HepG2 (cell line): ENCODE results near the gene PLCG1. TPM values are rescaled to one million over a fixed set of nuclear protein-coding genes. Genes with fewer than 3 reads are reported as not detected.

Source experiments
- EEA1 ChIP-seq: sonication (generic); formaldehyde crosslinking; IDR thresholded peaks from 2 replicates; pipeline ENCODE4 v1.5.1; 2020; ENCODE audit warnings: mild to moderate bottlenecking, missing genetic modification reagents, borderline replicate concordance
- FOXJ3 ChIP-seq: sonication (generic); formaldehyde crosslinking; IDR thresholded peaks from 2 replicates; pipeline ENCODE4 v1.4.0; 2020; ENCODE audit warnings: missing genetic modification reagents, mild to moderate bottlenecking, borderline replicate concordance
- GTF2F1 ChIP-seq: fragments of 150-350 bp; IDR thresholded peaks from 2 replicates; pipeline ENCODE4 v1.6.1; 2014; ENCODE audit warnings: low read length
- HOXA3 ChIP-seq: sonication (generic); formaldehyde crosslinking; IDR thresholded peaks from 2 replicates; pipeline ENCODE4 v1.5.0; 2020; ENCODE audit warnings: missing genetic modification reagents
- IRF9 ChIP-seq: sonication (generic); formaldehyde crosslinking; IDR thresholded peaks from 2 replicates; pipeline ENCODE4 v1.8.0; 2022; ENCODE audit warnings: missing genetic modification reagents, mild to moderate bottlenecking, borderline replicate concordance
- KAT2B ChIP-seq: fragments of 150-350 bp; IDR thresholded peaks from 2 replicates; pipeline ENCODE4 v1.6.1; 2014; ENCODE audit warnings: low read depth, low read length, borderline replicate concordance
- KDM5A ChIP-seq: fragments of 200-600 bp; sonication (generic); IDR thresholded peaks from 2 replicates; pipeline ENCODE4 v1.7.0; 2018; ENCODE audit warnings: antibody characterized with exemption, mild to moderate bottlenecking, low read length, borderline replicate concordance
- KDM5B ChIP-seq: sonication (generic); formaldehyde crosslinking; IDR thresholded peaks from 2 replicates; pipeline ENCODE4 v1.4.0; 2020; ENCODE audit warnings: missing genetic modification reagents, mild to moderate bottlenecking, borderline replicate concordance
- RBM39 ChIP-seq: fragments of 200-400 bp; formaldehyde crosslinking; IDR thresholded peaks from one replicate; pipeline ENCODE4 v1.6.1; 2018; ENCODE audit warnings: antibody characterized with exemption, mild to moderate bottlenecking, low read depth, low read length; ENCODE audit not compliant: poor library complexity, severe bottlenecking
- SMAD9 ChIP-seq: sonication (generic); formaldehyde crosslinking; IDR thresholded peaks from 2 replicates; pipeline ENCODE4 v1.5.1; 2020; ENCODE audit warnings: mild to moderate bottlenecking, missing genetic modification reagents
- SP5 ChIP-seq: IDR thresholded peaks from 2 replicates; pipeline ENCODE4 v1.6.1; 2016; ENCODE audit warnings: low read depth, borderline replicate concordance
- TAF15 ChIP-seq: fragments of 200-400 bp; formaldehyde crosslinking; IDR thresholded peaks from one replicate; pipeline ENCODE4 v1.6.1; 2018; ENCODE audit warnings: mild to moderate bottlenecking, low read depth, low read length; ENCODE audit not compliant: poor library complexity, severe bottlenecking
- TCF7L2 ChIP-seq: IDR thresholded peaks from 2 replicates; pipeline ENCODE4 v1.6.1; 2011; ENCODE audit warnings: mild to moderate bottlenecking, low read depth, low read length, moderate library complexity
- ZFP1 ChIP-seq: IDR thresholded peaks from 2 replicates; pipeline ENCODE4 v1.6.1; 2016
- ZFP62 ChIP-seq: sonication (generic); formaldehyde crosslinking; IDR thresholded peaks from 2 replicates; pipeline ENCODE4 v1.4.0; 2020; ENCODE audit warnings: missing genetic modification reagents
- ZFP91 ChIP-seq: sonication (generic); formaldehyde crosslinking; IDR thresholded peaks from 2 replicates; pipeline ENCODE4 v1.9.0; 2022; ENCODE audit warnings: missing genetic modification reagents, mild to moderate bottlenecking, borderline replicate concordance
- ZFY ChIP-seq: sonication (generic); formaldehyde crosslinking; IDR thresholded peaks from 2 replicates; pipeline ENCODE4 v1.4.0; 2020; ENCODE audit warnings: missing genetic modification reagents
- ZNF142 ChIP-seq: sonication (generic); formaldehyde crosslinking; IDR thresholded peaks from 2 replicates; pipeline ENCODE4 v1.4.0; 2020; ENCODE audit warnings: missing genetic modification reagents
- ZNF232 ChIP-seq: sonication (generic); formaldehyde crosslinking; IDR thresholded peaks from 2 replicates; pipeline ENCODE4 v1.4.0; 2020; ENCODE audit warnings: missing genetic modification reagents, borderline replicate concordance
- ZNF501 ChIP-seq: sonication (generic); formaldehyde crosslinking; IDR thresholded peaks from 2 replicates; pipeline ENCODE4 v1.5.1; 2020; ENCODE audit warnings: mild to moderate bottlenecking, moderate library complexity, missing genetic modification reagents
- ZNF550 ChIP-seq: sonication (generic); formaldehyde crosslinking; IDR thresholded peaks from 2 replicates; pipeline ENCODE4 v1.4.0; 2020; ENCODE audit warnings: mild to moderate bottlenecking, missing genetic modification reagents, borderline replicate concordance
- ZNF709 ChIP-seq: sonication (generic); formaldehyde crosslinking; IDR thresholded peaks from 2 replicates; pipeline ENCODE4 v1.5.0; 2020; ENCODE audit warnings: mild to moderate bottlenecking, missing genetic modification reagents
- ZSCAN12 ChIP-seq: sonication (generic); formaldehyde crosslinking; IDR thresholded peaks from 2 replicates; pipeline ENCODE4 v1.9.0; 2021; ENCODE audit warnings: mild to moderate bottlenecking, missing genetic modification reagents
- polyA plus RNA-seq, 8 experiments: library from polyadenylated mRNA; depleted of rRNA in 3 of 8; stranded (reverse) in 7 of 8; unstranded in 1 of 8; fragments of >200 nt; fragmentation: Illumina TruSeq in 4 of 8; extraction: Trizol in 4 of 8; gene quantifications; 2 replicates each; pipeline versions ENCODE4 v1.2.1 to v1.2.3, GENCODE V29; 2011 to 2016; ENCODE audit warnings: low read depth in 4 of 8, missing spikeins in 1 of 8, mixed read lengths in 1 of 8; ENCODE audit not compliant: insufficient read depth in 1 of 8
- total RNA-seq, 5 experiments: library from RNA; depleted of rRNA; stranded (reverse); fragments of >200 nt; fragmentation: Illumina TruSeq; extraction: Trizol; gene quantifications; 2 replicates each; pipeline ENCODE4 v1.2.3, GENCODE V29; 2016; ENCODE audit warnings: low read depth in 1 of 5

The PLCG1 gene
- total and polyA plus RNA-seq, 2 of the 13 experiments (the other 11 are each of a cell fraction or from before 2014, with no cell fraction given) = 85.3 to 158 TPM

GRCh38 chr20:41141153-41141815 lies 3.9 kb downstream of the PLCG1 start (continued):
- TF ChIP-seq SMAD9 (CRISPR knock-in tag) (no peak), RBM39 (peak; percentile 20), TAF15 (no peak), KAT2B (no peak), ZSCAN12 (CRISPR knock-in tag) (no peak), KDM5B (CRISPR knock-in tag) (peak; percentile 64; the same call in 1 of the 2 replicates), ZFP62 (CRISPR knock-in tag) (no peak), TCF7L2 (no peak), ZNF232 (0 out of 2 replicates have a peak, but pooled peaks have one; percentile 15), ZFP91 (no peak), ZNF550 (peak; percentile 88; the same call in 1 of the 2 replicates), GTF2F1 (no peak), ZFP1 (no peak), KDM5A (no peak), IRF9 (CRISPR knock-in tag) (no peak), SP5 (CRISPR knock-in tag) (no peak), ZNF142 (no peak), EEA1 (peak; percentile 15; the same call in 1 of the 2 replicates), ZNF709 (CRISPR knock-in tag) (no peak), HOXA3 (0 out of 2 replicates have a peak, but pooled peaks have one; percentile 4), ZNF501 (CRISPR knock-in tag) (peak; percentile 60), FOXJ3 (CRISPR knock-in tag) (no peak), ZFY (CRISPR knock-in tag) (peak; percentile 81)
